Adrenal gland (tissue), 12 donors: ENCODE results near the gene PURA. TPM values are rescaled to one million over a fixed set of nuclear protein-coding genes. Genes with fewer than 3 reads are reported as not detected.

ENCODE experiments used
- DNase-seq, 7 donors: peaks; one replicate each; pipeline ENCODE4 v3.0.0-alpha.2; 2019 to 2020
- H3K27ac ChIP-seq, 5 donors: fragments of 200-600 bp; sonication (generic) in 4 of 5; 1 replicate in 3 of 5; 2 replicates in 2 of 5; pipeline versions ENCODE4 v1.5.1 to v1.8.0; 2016 to 2020; ENCODE audit warnings: mild to moderate bottlenecking in 1 of 5
- H3K27me3 ChIP-seq: fragments of 200-600 bp; 2 replicates; pipeline ENCODE4 v1.8.0; 2021
- H3K36me3 ChIP-seq, 2 donors: fragments of 200-600 bp; replicated peaks in 1 of 2; 1 replicate in 1 of 2; 2 replicates in 1 of 2; pipeline versions ENCODE4 v1.5.1 to v1.8.0; 2018 to 2022
- H3K4me1 ChIP-seq, 2 donors: fragments of 200-600 bp; replicated peaks in 1 of 2; 1 replicate in 1 of 2; 2 replicates in 1 of 2; pipeline versions ENCODE4 v1.5.1 to v1.8.0; 2018 to 2021
- H3K4me3 ChIP-seq, 4 donors: fragments of 200-600 bp; sonication (generic) in 3 of 4; one replicate each; pipeline ENCODE4 v1.5.1; 2016 to 2018
- H3K9me3 ChIP-seq, 3 donors: fragments of 200-600 bp; sonication (generic) in 1 of 3; replicated peaks in 1 of 3; 1 replicate in 2 of 3; 2 replicates in 1 of 3; pipeline versions ENCODE4 v1.5.1 to v1.8.0; 2016 to 2021
- POLR2A ChIP-seq, 2 donors: fragments of 450-650 bp; IDR thresholded peaks; one replicate each; pipeline ENCODE4 v1.6.1; 2017; ENCODE audit warnings: antibody characterized with exemption in 2 of 2, mild to moderate bottlenecking in 2 of 2, moderate library complexity in 1 of 2
- WGBS, 4 donors: extraction: QIAGEN DNeasy Blood & Tissue Kit in 2 of 4; methylation state at CpG; one replicate each; pipeline versions ENCODE4 v1.1.5 to v1.1.7; 2013 to 2017; 5-methylcytosine and 5-hydroxymethylcytosine counted together
- intact Hi-C, 2 donors: fragments of 100-400 bp; cut with DNase I; formaldehyde crosslinking; loops; one replicate each; pipeline versions ENCODE4 v1.14.1 to v1.15.0; 2022 to 2023
- polyA plus RNA-seq, 3 donors: library from polyadenylated mRNA; stranded (reverse); fragments of 200-250 nt in 2 of 3; fragments of 350-450 nt in 1 of 3; fragmentation: Illumina TruSeq in 1 of 3; extraction: RNeasy Lipid Tissue Mini Kit (QIAGEN cat#74804) in 1 of 3; gene quantifications; one replicate each; pipeline ENCODE4 v1.2.3, GENCODE V29; 2013 to 2014
- total RNA-seq, 9 donors: library from RNA; depleted of rRNA in 4 of 9; stranded (reverse); fragments of >200 nt in 4 of 9; fragments of 120-200 nt in 1 of 9; fragmentation: NEBNext Ultra II Directional in 1 of 9; extraction: Animal tissue kit (Norgen Biotek cat#: 25700) in 1 of 9; gene quantifications; one replicate each; pipeline versions ENCODE4 v1.1.0 to v1.2.4, GENCODE V29; 2013 to 2023
- TF ChIP-seq, protein P1 (sequence below), 6 experiments: fragments of 450-650 bp in 4 of 6; fragments of 200-600 bp in 2 of 6; sonication (generic) in 1 of 6; IDR thresholded peaks; 1 replicate in 5 of 6; 2 replicates in 1 of 6; pipeline versions ENCODE4 v1.5.1 to v1.8.0; 2016 to 2021; ENCODE audit warnings: antibody characterized with exemption in 6 of 6, mild to moderate bottlenecking in 2 of 6, moderate library complexity in 1 of 6
- donor health status: healthy with polysubstance abuse.
- donor health status: Bipolar disorder and iron deficiency.
- donor health status: DM: yes; HTN: yes; CAD: no.
- donor health status: DM: no; HTN: no; CAD: no.
- donor health status: DM: no; HTN: no; CAD: no.
- donor health status: DM: yes; HTN: yes; CAD: no.

Gene PURA
- total and polyA plus RNA-seq, 12 donors = 4.9 to 37.0 (median 21.7) TPM

DNA sequence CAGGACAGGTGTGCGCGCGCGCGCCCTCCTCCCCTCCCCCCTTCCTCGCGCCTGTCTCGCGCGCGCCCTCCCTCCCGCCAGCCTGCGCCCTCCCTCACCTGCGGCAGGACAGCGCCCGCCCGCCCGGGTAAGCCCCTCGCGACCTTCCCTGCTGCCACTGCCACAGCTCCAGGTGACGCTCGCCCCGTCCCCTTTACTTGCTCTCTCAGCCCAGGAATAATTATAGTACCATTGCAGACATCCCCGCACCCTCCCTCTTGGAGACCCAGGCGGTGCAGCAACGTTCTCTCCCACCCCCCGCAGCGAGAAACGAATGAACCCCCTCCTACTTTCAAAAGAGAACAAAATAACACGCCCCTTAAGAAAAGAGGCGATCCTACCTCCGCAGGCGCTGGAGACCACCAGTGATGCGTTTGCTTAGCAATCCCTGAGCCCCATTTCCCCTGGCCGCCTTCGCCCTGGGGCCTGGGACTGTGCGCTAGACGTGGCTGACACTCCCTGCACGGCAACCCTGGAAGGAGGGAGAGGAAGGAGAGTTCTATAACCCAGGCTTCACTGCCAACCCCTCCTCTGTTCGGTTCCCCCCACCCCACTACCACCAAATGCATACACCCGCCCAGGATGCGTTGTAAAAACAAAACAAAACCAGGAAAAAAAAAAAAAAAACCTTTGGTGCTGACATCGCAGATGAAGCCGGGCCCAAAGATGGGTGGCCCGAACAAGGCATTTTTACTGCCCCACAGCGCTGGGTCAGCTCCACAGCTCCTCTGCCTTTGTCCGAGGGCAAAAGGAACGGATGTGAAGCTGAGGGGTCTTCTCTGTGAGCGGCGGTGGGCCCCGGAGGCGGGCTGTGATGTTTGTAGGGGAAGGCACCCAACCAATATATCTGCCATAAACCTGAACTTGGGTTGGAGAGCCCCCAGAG is 5.6 kb upstream of the PURA start:
- Histone ChIP-seq H3K4me1 (peaks cover 15 to 56% of the 10 kb centered on the region in 2 donors), H3K27ac (peak overlapping the region; percentile 93 to 99 (median 97)), H3K9me3 (no peaks in the 10 kb centered on the region), H3K27me3 (no peaks in the 10 kb centered on the region), H3K4me3 (peak overlapping the region; percentile 28 to 81 (median 57)), H3K36me3 (no peaks in the 10 kb centered on the region)
- TF ChIP-seq, protein P1, sequence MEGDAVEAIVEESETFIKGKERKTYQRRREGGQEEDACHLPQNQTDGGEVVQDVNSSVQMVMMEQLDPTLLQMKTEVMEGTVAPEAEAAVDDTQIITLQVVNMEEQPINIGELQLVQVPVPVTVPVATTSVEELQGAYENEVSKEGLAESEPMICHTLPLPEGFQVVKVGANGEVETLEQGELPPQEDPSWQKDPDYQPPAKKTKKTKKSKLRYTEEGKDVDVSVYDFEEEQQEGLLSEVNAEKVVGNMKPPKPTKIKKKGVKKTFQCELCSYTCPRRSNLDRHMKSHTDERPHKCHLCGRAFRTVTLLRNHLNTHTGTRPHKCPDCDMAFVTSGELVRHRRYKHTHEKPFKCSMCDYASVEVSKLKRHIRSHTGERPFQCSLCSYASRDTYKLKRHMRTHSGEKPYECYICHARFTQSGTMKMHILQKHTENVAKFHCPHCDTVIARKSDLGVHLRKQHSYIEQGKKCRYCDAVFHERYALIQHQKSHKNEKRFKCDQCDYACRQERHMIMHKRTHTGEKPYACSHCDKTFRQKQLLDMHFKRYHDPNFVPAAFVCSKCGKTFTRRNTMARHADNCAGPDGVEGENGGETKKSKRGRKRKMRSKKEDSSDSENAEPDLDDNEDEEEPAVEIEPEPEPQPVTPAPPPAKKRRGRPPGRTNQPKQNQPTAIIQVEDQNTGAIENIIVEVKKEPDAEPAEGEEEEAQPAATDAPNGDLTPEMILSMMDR (IDR thresholded peaks at IDR 0.05) = no peak
- no peak for TF ChIP-seq POLR2A (IDR thresholded peaks at IDR 0.05)
- intact Hi-C loops = no loop called here
- WGBS, 4 donors = 1 to 3% (median 3%) methylated on average over 29 to 52 of the region's 52 CpGs
- peak in 5 of 7 donors; percentile 29 to 49 (median 42) for DNase-seq

DNA sequence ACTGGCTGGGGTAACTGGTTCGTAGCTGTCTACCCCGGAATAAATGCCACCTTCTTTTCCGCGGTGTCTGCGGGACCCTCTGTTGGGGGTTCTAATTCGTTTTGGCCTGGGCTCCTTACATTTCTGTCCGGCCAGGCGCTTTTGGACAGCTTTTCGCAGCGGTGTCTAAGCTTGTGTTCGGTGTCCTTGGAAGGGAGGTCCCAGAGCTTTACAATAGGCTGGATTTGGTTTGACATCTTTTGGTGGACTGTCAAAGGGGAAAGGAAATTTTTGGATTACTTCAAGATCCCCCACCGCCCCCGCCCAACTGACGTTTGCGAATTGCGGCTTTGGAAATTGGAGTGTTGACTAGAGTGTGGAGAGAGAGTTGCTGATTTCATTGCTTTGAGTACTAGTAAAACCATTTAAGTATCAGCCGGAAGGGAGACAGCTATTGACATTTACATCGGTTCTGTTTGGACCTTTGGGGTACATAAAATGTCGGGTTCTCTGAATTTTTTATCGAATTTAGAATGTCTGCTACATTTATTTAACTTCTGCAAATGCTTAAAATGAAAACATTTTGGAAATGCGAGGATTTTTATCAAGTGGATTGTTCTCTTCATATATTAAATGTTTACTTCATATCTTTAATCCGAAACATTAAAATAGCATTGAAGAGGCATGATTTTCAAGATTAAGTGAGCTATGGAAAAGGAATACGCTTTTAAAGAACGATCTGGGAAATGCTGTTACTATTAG is 4.7 kb upstream of the PURA start:
- DNase-seq = peak; percentile 19 to 54 (median 37)
- Histone ChIP-seq H3K27me3 (no peaks in the 10 kb centered on the region), H3K4me3 (peak overlapping the region in 3 of 4 donors; percentile 28 to 81 (median 75)), H3K36me3 (no peaks in the 10 kb centered on the region), H3K4me1 (peaks cover 15 to 58% of the 10 kb centered on the region in 2 donors), H3K9me3 (no peaks in the 10 kb centered on the region), H3K27ac (peak overlapping the region in 3 of 5 donors; percentile 60 to 99 (median 98))
- TF ChIP-seq, protein P1 (IDR thresholded peaks at IDR 0.05) = no peak
- peak in 1 of 2 donors; percentile 25 for TF ChIP-seq POLR2A (IDR thresholded peaks at IDR 0.05)
- 32 to 44% (median 36%) methylated on average over 23 to 24 of the region's 24 CpGs for WGBS, 4 donors
- intact Hi-C loops = no loop called here

DNA sequence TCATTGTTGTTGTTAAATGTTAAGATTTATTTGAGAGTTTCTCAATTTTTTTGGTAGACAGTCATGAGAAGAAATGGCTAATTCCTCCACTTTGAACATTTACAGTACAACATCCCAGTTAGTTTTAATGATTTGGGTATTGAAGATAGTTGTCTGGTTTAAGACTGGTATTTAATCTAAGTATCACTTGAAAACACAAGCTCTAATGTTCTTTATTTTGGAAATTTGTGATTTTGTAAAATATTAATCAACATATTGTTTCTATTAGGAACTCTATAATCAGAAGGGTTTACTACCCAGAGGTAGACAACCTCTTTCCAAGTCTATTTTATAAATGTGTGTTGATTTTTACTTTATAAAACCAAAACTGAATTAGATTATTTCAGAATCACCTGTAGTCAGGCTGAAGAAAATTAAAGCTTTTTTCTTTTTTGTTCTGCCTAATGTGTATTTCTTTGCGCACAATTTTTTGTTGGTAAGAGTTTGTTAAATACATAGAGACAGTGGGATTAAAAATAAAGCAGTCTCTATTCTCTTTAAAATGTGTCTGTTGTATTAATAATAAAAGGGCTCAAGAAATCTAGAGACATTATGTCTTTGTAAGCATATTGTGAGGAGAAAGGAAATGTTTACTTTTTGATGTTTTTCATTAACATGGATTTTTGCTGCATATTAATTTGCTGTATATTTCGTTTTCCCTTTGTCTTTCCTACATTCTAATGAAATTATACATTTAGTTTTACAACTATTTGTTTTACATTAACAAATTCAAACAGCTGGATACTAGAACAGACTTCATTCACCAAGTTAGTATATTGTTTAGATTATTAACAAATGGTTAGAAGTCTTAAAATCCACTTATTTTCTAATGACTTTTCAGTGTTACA is 3.9 kb upstream of the PURA start:
- Histone ChIP-seq H3K27me3 (no peaks in the 10 kb centered on the region), H3K36me3 (no peaks in the 10 kb centered on the region), H3K9me3 (no peaks in the 10 kb centered on the region), H3K4me3 (peak overlapping the region in 1 of 4 donors; percentile 81), H3K27ac (peak overlapping the region in 1 of 5 donors; percentile 98), H3K4me1 (peaks cover 16 to 61% of the 10 kb centered on the region in 2 donors)
- WGBS, 4 donors = 80 to 96% (median 86%) methylated on average over 2 of the region's 2 CpGs
- TF ChIP-seq POLR2A (IDR thresholded peaks at IDR 0.05) = no peak
- no peak for DNase-seq
- intact Hi-C loops = loop anchor here in 1 of 2 donors (5.0 kb wide), 1 partner anchor 37 kb away; no protein-coding TSS in a partner anchor

GRCh38 chr5:140110646-140110957 is 3.3 kb upstream of the PURA start:
- Histone ChIP-seq H3K4me3 (no peak overlapping the region), H3K4me1 (peaks cover 22 to 67% of the 10 kb centered on the region in 2 donors), H3K27ac (no peak overlapping the region), H3K27me3 (no peaks in the 10 kb centered on the region), H3K9me3 (no peaks in the 10 kb centered on the region), H3K36me3 (no peaks in the 10 kb centered on the region)
- WGBS, 4 donors = 45 to 64% (median 61%) methylated on average over 1 of the region's 1 CpG
- TF ChIP-seq, protein P1 (IDR thresholded peaks at IDR 0.05) = no peak
- intact Hi-C loops = loop anchor here in 1 of 2 donors (5.0 kb wide), 1 partner anchor 37 kb away; no protein-coding TSS in a partner anchor
- no peak for DNase-seq
